ENCODE measurements around the gene PCK2. TPM values are rescaled to one million over a fixed set of nuclear protein-coding genes. Genes with fewer than 3 reads are reported as not detected.

The PCK2 gene
- total and polyA plus RNA-seq, 2 of the 8 experiments (the other 6 are each of a cell fraction or from before 2014, with no cell fraction given) = 81.9 to 115 TPM

DNA sequence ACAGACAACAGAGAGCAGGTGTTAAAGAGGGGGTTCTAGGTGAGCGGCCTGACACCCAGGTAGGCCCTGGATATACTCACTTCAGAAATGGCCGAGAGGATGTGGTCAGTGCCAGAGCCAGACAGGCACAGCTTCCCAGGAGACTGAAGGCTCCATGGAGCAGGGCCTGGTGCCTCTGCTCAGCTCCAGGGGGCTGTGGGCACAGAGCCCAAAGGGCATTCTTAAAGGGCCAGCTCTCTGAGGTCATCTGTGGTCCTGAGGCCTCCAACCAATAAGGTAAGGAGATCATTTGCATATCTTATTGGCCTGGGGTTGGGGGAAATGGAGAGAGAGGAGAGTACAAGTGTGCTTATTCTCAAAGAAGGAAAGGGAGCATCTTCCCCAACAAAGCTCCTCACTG is 9.7 kb upstream of the PCK2 start:
- no peak overlapping the region for H3K18ac ChIP-seq (ENCODE audit: extremely low read depth, low read length)
- no peak overlapping the region for H4K5ac ChIP-seq (ENCODE audit: insufficient read length, low read depth, low read length)
- H3K14ac ChIP-seq (ENCODE audit: insufficient read length) = no peak overlapping the region
- no peaks in the 10 kb centered on the region for H4K20me1 ChIP-seq (replicated peaks in 1 of 2; ENCODE audit: control insufficient read depth in 1 of 2, insufficient read depth in 2 of 2, low read length in 2 of 2)
- no peaks in the 10 kb centered on the region for H3K36me3 ChIP-seq (ENCODE audit: control insufficient read depth in 2 of 4, insufficient read depth in 4 of 4, low read length in 3 of 4)
- no peak overlapping the region for H3K4me2 ChIP-seq (ENCODE audit: insufficient read depth in 1 of 2, low read depth in 2 of 2, low read length in 2 of 2)
- H3K9me3 ChIP-seq (ENCODE audit: insufficient read depth in 2 of 2, low read depth in 1 of 2, low read length in 1 of 2) = no peaks in the 10 kb centered on the region
- no peak overlapping the region for H3K27ac ChIP-seq (ENCODE audit: low read depth, low read length)
- H4K8ac ChIP-seq (ENCODE audit: extremely low read depth, insufficient read depth, low read length) = no peak overlapping the region
- H2BK120ac ChIP-seq (replicated peaks; ENCODE audit: low read depth, low read length) = no peak overlapping the region
- no peak overlapping the region for H2BK12ac ChIP-seq (ENCODE audit: low read depth, low read length)
- no peak overlapping the region for H3K9ac ChIP-seq (replicated peaks in 1 of 4; ENCODE audit: extremely low read depth in 1 of 4, low read depth in 3 of 4, low read length in 3 of 4)
- no peak overlapping the region for H3K4me3 ChIP-seq (ENCODE audit: extremely low read depth in 1 of 4, insufficient read depth in 2 of 4, low read depth in 3 of 4, low read length in 4 of 4)
- FAIRE-seq (no peak), DNase-seq (ENCODE audit: low read depth in 1 of 2, low spot score in 2 of 2) (no peak)
- H3K79me2 ChIP-seq (ENCODE audit: control insufficient read depth in 1 of 2, insufficient read depth in 2 of 2, low read length in 2 of 2) = no peaks in the 10 kb centered on the region
- H3K23me2 ChIP-seq (ENCODE audit: low read depth, low read length) = peaks cover 11% of the 10 kb centered on the region; the same call in 1 of the 2 replicates
- H3K56ac ChIP-seq (replicated peaks; ENCODE audit: insufficient read length, low read depth, low read length) = no peak overlapping the region
- peaks cover 0 to 10% (median 7%) of the 10 kb centered on the region in 4 experiments; a peak in 5 of 7 replicates for H3K27me3 ChIP-seq (replicated peaks in 1 of 4; ENCODE audit: control insufficient read depth in 3 of 4, extremely low read depth in 1 of 4, insufficient read depth in 3 of 4, low read length in 3 of 4)
- no peak overlapping the region for H4K91ac ChIP-seq (replicated peaks; ENCODE audit: insufficient read length, low read length)
- H2BK5ac ChIP-seq (ENCODE audit: low read depth, low read length) = no peak overlapping the region
- 84% methylated on average over 2 of the region's 2 CpGs; no CpG with 5 or more reads in 1 of the 2 experiments for WGBS, 2 experiments (ENCODE audit: extremely low coverage in 1 of 2, insufficient coverage in 1 of 2, insufficient read length in 1 of 2, insufficient replicate concordance in 2 of 2, low coverage in 1 of 2, low lambda C conversion rate in 2 of 2, missing lambda C conversion rate in 1 of 2)
- ChIA-PET POLR2A (ENCODE audit: partially characterized antibody) (interaction anchor here (0.6 to 27.2 kb wide), 2 partner anchors 15 to 259 kb away, joined by 3 to 626 read pairs; partner anchors contain the start of gene PCK2), CTCF (ENCODE audit: partially characterized antibody) (interaction anchor here (1.0 to 1.9 kb wide), 5 partner anchors 9 to 62 kb away, joined by 3 to 5 read pairs (median 4); partner anchors contain the start of gene PCK2)
- no peak overlapping the region for H3K4ac ChIP-seq (replicated peaks; ENCODE audit: insufficient read length, low read depth, low read length)
- no peak overlapping the region for H2BK20ac ChIP-seq (ENCODE audit: low read length)
- H3K79me1 ChIP-seq (ENCODE audit: low read depth, low read length) = no peaks in the 10 kb centered on the region
- H3K4me1 ChIP-seq (replicated peaks in 1 of 4; ENCODE audit: control insufficient read depth in 3 of 4, insufficient read depth in 4 of 4, low read length in 3 of 4) = peaks cover 0 to 17% (median 12%) of the 10 kb centered on the region in 4 experiments; a peak in 6 of 7 replicates
- no peak overlapping the region for H2AFZ ChIP-seq (ENCODE audit: low read length)
- no peak for TF ChIP-seq CREB1 (IDR thresholded peaks at IDR 0.05)
- TF ChIP-seq KDM1A (IDR thresholded peaks at IDR 0.05; ENCODE audit: borderline replicate concordance, low read length) = no peak
- no peak for TF ChIP-seq GABPA (IDR thresholded peaks at IDR 0.05; ENCODE audit: borderline replicate concordance, insufficient read depth, low read length)
- TF ChIP-seq HDAC2 (IDR thresholded peaks at IDR 0.05; ENCODE audit: borderline replicate concordance in 1 of 2, low read depth in 2 of 2, low read length in 2 of 2) = no peak
- TF ChIP-seq GTF2F1 (IDR thresholded peaks at IDR 0.05; ENCODE audit: borderline replicate concordance, low read depth, low read length) = no peak
- TF ChIP-seq ASH2L (IDR thresholded peaks at IDR 0.05; ENCODE audit: low read length) = no peak
- H3K23ac ChIP-seq (ENCODE audit: insufficient read length) = no peak overlapping the region
- H2AK5ac ChIP-seq (ENCODE audit: low read depth, low read length) = no peak overlapping the region
- H2BK15ac ChIP-seq (ENCODE audit: low read length) = no peak overlapping the region

Measured in H1 (cell line).